ENCODE results near the gene ZBED3. TPM values are rescaled to one million over a fixed set of nuclear protein-coding genes. Genes with fewer than 3 reads are reported as not detected.

The ZBED3 gene, protein sequence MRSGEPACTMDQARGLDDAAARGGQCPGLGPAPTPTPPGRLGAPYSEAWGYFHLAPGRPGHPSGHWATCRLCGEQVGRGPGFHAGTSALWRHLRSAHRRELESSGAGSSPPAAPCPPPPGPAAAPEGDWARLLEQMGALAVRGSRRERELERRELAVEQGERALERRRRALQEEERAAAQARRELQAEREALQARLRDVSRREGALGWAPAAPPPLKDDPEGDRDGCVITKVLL
- total RNA-seq = 10 to 100 TPM in 2 of 4 donors, 1 to 10 TPM in 2; 5.4 to 15.0 (median 8.9) TPM

DNA sequence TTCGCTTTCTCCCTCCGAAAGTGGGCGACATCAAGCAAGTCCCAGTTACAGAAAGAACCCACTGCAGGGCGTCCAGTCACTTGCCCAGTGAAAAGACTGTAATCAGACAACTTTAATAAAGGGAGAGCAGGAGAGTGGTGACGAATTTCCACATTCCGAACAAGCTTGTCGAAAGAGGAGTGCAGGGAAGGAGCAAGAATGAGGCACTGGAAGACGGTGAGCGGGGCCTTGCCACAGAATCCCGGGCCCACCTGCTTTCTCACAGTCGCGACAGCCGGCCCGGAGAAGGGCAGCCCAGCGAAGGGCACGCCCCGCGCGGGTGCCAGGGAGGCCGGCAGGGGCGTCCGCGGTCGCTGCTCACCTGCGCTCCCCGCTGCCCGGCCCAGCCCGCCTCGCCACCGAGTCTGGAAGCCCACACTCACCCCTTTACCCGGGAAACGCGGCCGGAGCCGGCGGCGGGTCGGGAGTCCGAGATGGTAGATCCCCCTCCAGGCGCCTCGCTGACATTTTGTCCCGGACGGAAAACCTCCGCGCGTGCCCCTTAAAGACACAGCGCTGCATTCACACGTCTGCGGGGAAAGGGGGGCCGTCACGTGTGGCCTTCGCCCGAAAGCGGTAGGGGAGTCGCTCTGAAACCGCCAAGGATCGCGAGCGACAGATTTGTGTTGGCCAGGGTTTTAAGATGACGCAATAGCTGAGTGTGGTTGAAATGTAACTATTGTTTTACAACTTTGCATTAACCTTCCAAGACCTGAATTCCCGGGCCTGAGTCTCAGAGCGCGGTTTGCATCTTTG is at the start of gene ZBED3:
ZBED3 (minus strand) TSS at position 597 of the 795 bp plus-strand sequence. CDS start 9,407 bp downstream, outside the sequence.
- DNase-seq (ENCODE audit: extremely low spot score) = no peak
- under 1% methylated on average over 16 of the region's 63 CpGs for WGBS
- TF ChIP-seq, protein P1, sequence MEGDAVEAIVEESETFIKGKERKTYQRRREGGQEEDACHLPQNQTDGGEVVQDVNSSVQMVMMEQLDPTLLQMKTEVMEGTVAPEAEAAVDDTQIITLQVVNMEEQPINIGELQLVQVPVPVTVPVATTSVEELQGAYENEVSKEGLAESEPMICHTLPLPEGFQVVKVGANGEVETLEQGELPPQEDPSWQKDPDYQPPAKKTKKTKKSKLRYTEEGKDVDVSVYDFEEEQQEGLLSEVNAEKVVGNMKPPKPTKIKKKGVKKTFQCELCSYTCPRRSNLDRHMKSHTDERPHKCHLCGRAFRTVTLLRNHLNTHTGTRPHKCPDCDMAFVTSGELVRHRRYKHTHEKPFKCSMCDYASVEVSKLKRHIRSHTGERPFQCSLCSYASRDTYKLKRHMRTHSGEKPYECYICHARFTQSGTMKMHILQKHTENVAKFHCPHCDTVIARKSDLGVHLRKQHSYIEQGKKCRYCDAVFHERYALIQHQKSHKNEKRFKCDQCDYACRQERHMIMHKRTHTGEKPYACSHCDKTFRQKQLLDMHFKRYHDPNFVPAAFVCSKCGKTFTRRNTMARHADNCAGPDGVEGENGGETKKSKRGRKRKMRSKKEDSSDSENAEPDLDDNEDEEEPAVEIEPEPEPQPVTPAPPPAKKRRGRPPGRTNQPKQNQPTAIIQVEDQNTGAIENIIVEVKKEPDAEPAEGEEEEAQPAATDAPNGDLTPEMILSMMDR (IDR thresholded peaks at IDR 0.05) = peak in 2 of 3 experiments; percentile 8 to 35
- TF ChIP-seq EP300 (IDR thresholded peaks at IDR 0.05) (no peak), POLR2A (IDR thresholded peaks at IDR 0.05; ENCODE audit: low read depth) (no peak), POLR2AphosphoS5 (IDR thresholded peaks at IDR 0.05) (peak in 1 of 2 donors; percentile 63)
- peak within 1 kb of the TSS; percentile 82 to 92 (median 90) for H3K4me3 ChIP-seq
- no peaks in the 10 kb centered on the region for H3K27me3 ChIP-seq
- no peaks in the 10 kb centered on the region for H3K9me3 ChIP-seq
- H3K4me1 ChIP-seq = peaks cover 14 to 24% (median 20%) of the 10 kb centered on the region in 4 donors
- peaks cover 0 to 13% (median 2%) of the 10 kb centered on the region in 4 donors for H3K36me3 ChIP-seq
- H3K27ac ChIP-seq (replicated peaks in 1 of 4) = peak within 1 kb of the TSS; percentile 90 to 96 (median 94)
- intact Hi-C loops (cut with DNase I) = loop anchor here (10.0 kb wide), 1 partner anchor 482 kb away; no protein-coding TSS in a partner anchor

DNA sequence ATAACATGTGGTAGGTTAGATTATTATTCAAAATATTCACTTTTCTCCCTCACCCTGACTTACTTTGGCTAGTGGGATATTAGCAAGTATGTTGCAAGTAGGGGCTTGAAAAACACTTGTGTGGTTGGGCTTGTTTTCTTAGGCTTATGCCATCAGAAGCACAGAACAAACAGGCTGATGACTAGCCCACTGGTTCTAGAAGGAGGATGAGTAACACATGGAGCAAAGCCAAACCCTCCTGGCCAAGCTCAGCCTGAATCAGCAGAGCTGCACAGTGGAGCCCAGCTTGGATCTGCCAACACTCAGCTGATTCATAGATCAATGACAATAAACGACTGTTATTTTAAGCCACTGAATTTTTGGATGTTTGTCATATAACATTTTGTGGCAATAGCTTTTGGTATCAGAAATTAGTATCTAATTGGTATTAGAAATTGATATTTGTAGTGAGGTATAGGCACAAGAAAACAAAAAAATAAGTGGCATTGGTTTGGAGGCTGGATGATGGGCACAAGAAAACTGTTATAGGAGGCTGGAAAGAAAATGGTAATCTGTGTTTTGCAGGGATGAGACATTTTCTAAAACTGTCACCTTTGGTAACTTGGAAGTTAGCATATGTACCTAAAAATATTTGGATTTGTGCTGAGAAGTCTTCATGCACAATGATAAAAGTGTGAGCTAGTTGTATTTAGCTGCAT is 46.1 kb upstream of the ZBED3 start:
- no peak for DNase-seq (ENCODE audit: extremely low spot score)
- H3K4me3 ChIP-seq = no peak overlapping the region
- H3K9me3 ChIP-seq = no peaks in the 10 kb centered on the region
- WGBS = 14% methylated on average over 1 of the region's 1 CpG
- no peaks in the 10 kb centered on the region for H3K36me3 ChIP-seq
- no peak overlapping the region for H3K27ac ChIP-seq (replicated peaks in 1 of 4)
- no peak for TF ChIP-seq EP300 (IDR thresholded peaks at IDR 0.05)
- no peak for TF ChIP-seq POLR2AphosphoS5 (IDR thresholded peaks at IDR 0.05)
- TF ChIP-seq, protein P1 (IDR thresholded peaks at IDR 0.05) = no peak
- no peak for TF ChIP-seq POLR2A (IDR thresholded peaks at IDR 0.05; ENCODE audit: low read depth)
- peaks cover 5 to 13% (median 12%) of the 10 kb centered on the region in 4 donors for H3K4me1 ChIP-seq
- H3K27me3 ChIP-seq = no peaks in the 10 kb centered on the region
- intact Hi-C loops (cut with DNase I) = no loop called here

DNA sequence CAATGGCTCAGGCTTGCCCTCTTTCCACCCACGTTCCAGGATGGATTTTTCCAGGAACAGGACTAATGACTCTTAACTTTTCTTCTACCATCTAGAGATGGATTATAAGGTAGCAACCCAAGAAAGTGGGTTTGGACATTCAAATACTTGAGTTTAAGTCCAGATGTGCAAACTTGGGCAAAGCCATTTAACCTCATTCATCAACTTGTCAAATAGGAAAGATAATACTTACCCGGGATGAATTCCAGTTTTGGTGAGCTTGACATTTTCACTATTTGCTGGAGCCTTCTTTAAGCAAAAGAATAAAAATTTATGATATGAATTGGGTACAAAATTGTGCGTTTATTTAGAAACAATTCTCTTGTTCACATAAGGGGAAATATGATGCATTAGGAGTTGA is 44.3 kb upstream of the ZBED3 start:
- no peaks in the 10 kb centered on the region for H3K27me3 ChIP-seq
- TF ChIP-seq POLR2AphosphoS5 (IDR thresholded peaks at IDR 0.05) (no peak), EP300 (IDR thresholded peaks at IDR 0.05) (no peak), POLR2A (IDR thresholded peaks at IDR 0.05; ENCODE audit: low read depth) (no peak)
- TF ChIP-seq, protein P1 (IDR thresholded peaks at IDR 0.05) = no peak
- no peak overlapping the region for H3K4me3 ChIP-seq
- H3K36me3 ChIP-seq = no peaks in the 10 kb centered on the region
- no peak for DNase-seq (ENCODE audit: extremely low spot score)
- H3K4me1 ChIP-seq = peaks cover 5 to 13% (median 12%) of the 10 kb centered on the region in 4 donors
- no peak overlapping the region for H3K27ac ChIP-seq (replicated peaks in 1 of 4)
- intact Hi-C loops (cut with DNase I) = no loop called here
- H3K9me3 ChIP-seq = no peaks in the 10 kb centered on the region
- whole genome bisulfite sequencing = 79% methylated on average over 3 of the region's 3 CpGs

DNA sequence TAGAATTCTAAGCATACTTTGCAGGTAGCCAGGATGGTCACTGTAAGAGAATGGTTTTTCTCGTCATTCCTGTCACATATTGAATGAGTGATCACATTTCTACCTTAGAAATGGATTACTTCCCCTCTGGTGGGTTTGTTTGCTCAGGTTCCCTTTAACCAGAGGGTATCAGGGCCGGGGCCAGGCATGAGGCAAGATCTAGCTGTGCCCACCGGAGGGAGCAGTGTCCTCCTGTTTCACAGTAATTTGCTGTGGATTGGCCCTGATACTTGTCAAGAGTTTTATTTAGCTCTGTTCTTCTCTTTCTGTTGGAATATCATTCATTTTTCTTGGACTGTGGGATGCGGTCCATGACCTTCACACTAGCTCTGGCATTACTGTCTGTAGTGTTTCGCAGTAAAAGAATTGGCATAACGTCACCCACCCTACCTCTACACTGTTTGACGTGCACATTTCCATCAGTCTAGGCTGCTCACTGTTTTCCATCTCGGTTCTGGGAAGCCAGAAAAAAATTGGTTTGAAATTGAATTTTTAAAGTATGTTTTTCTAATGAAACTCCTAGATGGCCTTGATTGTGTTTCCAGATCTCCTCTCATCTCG is 42.4 kb upstream of the ZBED3 start:
- Histone ChIP-seq H3K4me1 (peaks cover 5 to 13% (median 12%) of the 10 kb centered on the region in 4 donors), H3K27me3 (no peaks in the 10 kb centered on the region), H3K4me3 (no peak overlapping the region), H3K36me3 (no peaks in the 10 kb centered on the region), H3K27ac (replicated peaks in 1 of 4) (no peak overlapping the region), H3K9me3 (no peaks in the 10 kb centered on the region)
- TF ChIP-seq, protein P1 (IDR thresholded peaks at IDR 0.05) = no peak
- TF ChIP-seq POLR2A (IDR thresholded peaks at IDR 0.05; ENCODE audit: low read depth) = no peak
- no peak for TF ChIP-seq EP300 (IDR thresholded peaks at IDR 0.05)
- no peak for TF ChIP-seq POLR2AphosphoS5 (IDR thresholded peaks at IDR 0.05)
- intact Hi-C loops (cut with DNase I) = no loop called here
- 85% methylated on average over 9 of the region's 9 CpGs for WGBS
- no peak for DNase-seq (ENCODE audit: extremely low spot score)

Measured in esophagus muscularis mucosa (tissue), 4 donors.